Hematopoietic multipotent progenitor cell treated with erythropoietin and hydrocortisone succinate and interleukin-3 and kit ligand, for 4 days (in vitro differentiated cells): Measurements from ENCODE around the gene SEC61A2.
"Not testable (repeated sequence)": the region's sequence is repeated elsewhere in the genome, so short reads cannot be mapped to it uniquely, and the experiment has no call there.

Experiments used
- DNase-seq: peaks from one replicate; pipeline ENCODE4 v3.0.0-alpha.2; 2015

The SEC61A2 gene

DNA sequence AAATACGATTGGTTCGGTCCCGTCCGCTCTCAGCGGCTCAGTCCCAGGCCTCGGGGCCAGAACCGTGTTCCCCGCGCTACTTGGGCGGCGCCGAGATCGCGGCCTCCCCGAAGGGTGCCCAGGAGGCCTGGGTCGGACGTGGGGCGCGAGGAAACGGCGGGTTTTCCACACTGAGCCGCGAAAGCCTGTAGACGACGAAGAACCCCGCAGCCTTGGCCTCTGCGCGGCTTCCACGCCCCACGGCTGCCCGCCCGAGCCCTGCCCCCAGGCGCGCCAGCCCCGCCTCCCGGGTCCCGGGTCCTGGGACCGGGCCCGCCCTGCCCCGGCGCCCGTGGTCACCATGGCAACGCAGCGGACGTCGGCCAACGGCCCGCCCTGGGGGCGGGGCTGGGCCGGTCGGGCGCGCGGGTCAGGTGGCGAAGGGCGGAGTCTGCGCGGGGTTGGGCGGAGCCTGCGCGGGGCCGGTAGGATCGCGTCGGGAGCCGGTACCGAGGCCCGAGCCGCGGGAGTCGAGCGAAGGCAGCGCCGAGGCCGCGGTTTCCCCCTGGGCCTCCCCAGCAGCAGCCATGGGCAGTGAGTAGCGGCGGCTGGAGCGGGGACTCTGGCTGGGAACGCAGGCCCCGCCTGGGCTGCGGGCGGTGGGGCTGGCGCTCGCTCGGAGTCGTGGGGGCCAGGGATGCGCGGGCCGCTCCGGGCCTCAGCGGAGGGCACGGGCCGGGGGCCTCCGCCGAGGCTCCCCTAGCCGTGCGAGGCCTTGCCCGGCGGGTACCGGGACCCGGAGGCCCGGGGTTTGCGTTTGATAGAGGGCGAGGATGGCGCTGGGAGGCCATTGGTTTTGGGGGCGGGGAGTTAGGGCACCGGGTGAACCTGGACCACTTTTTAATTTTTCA, at the start of gene SEC61A2:
Gene SEC61A2, plus strand, starts transcription at position 456 of the 890 bp plus-strand sequence. Its CDS starts 111 bp downstream, at position 567.
- peak; percentile 97 for DNase-seq

DNA sequence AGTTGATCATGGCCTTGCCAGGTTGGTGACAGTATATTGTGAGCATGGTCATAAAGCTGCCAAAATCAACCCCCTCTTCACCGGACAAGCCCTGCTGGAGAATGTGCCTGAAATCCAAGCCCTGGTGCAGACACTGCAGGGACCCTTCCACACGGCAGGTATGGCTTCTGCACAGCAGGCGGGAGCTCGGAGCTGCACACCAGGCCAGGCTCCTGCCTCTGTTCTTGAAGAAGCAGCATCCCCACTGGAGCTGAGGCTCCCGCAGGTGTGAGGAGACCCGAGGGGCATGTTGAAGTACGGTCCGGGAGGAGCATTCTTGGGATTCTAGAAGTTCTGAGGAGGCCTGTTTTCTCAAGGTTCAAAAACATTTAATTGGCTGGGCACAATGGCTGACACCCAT, 48.0 kb upstream of the SEC61A2 start:
- no peak for DNase-seq

DNA sequence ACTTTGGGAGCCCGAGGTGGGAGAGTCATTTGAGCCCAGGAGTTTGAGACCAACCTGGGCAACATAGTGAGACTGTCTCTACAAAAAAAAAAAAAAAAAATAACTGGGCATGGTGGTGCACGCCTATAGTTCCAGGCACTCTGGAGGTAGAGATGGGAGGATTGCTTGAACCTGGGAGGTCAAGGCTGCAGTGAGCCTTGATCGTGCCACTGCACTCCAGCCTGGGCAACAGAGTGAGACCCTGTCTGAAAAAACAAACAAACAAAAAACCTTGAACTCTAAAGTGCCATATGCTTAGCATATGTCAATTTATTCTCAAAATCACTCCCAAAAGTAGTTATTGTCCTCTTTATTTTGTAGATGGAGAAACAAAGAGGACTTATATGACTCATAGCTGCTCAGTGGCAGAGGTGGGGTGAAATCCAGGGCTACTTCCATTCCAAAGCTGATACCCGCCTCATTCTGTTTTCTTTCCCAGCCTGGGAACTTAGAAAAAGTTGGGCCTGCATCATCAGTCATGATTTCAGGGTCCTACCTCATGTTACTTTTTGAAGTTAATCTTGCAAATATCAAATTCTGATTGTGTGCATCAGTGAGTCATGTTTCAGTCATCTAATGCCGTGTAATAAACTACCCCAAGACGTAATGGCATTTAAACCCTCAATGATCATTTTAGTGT, 47.5 kb upstream of the SEC61A2 start:
- no peak for DNase-seq

DNA sequence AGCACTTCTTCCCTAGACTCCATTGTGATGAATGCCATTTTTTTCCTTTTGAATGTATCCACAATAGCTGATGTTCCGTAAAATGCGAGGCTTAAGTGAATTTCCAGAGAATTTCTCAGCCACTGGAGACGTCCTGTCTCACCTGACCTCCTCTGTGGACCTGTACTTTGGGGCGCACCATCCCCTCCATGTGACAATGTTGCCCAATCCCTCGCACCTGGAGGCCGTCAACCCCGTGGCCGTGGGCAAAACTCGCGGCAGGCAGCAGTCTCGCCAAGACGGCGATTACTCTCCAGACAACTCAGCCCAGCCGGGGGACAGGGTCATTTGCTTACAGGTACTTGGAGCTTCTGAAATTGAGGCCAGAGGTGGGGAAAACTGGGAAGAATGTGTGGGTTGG, 40.6 kb upstream of the SEC61A2 start:
- DNase-seq = no peak

DNA sequence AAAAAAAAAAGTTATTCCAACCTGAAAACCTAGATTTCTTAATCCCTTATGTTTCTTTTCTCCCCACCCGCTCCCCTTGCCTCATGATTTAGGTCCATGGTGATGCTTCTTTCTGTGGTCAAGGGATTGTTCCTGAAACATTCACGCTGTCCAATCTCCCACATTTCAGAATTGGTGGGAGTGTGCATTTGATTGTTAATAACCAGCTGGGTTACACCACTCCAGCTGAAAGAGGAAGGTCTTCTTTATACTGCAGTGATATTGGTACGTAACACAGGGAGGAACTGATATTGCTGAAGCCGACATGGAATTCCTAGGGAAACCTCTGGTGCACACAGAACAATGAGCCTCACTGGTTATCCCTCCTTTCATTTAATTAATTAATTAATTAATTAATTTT, 38.1 kb upstream of the SEC61A2 start:
- no peak for DNase-seq

DNA sequence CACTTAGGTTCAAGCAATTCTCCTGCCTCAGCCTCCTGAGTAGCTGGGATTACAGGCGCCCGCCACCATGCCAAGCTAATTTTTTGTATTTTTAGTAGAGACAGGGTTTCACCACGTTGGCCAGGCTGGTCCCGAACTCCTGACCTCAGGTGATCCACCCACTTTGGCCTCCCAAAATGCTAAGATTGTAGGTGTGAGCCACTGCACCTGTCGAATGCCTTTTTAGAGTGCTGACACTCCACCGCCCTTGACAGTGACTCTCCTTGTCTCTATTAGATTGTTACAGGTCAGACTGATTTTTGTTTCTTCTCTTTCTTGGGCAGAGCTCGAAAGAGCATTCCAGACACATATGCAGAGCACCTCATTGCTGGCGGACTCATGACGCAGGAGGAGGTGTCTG, 32.1 kb upstream of the SEC61A2 start:
- DNase-seq = not testable (repeated sequence)

DNA sequence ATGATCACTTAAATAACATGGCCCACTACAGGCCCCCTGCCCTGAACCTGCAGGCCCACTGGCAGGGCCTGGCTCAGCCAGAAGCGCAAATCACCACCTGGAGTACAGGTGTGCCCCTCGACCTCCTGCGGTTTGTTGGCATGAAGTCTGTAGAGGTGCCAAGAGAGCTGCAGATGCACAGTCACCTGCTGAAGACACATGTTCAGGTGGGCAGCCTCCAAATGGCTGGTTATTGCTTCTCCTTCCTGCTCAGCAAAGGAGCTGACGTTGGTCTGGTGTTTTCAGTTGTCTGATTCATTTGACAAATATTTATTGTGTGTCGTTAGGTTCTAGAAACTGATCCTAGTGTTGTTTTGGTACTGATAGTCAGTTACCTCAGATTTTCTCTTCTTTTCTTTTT, 31.7 kb upstream of the SEC61A2 start:
- DNase-seq = no peak

DNA sequence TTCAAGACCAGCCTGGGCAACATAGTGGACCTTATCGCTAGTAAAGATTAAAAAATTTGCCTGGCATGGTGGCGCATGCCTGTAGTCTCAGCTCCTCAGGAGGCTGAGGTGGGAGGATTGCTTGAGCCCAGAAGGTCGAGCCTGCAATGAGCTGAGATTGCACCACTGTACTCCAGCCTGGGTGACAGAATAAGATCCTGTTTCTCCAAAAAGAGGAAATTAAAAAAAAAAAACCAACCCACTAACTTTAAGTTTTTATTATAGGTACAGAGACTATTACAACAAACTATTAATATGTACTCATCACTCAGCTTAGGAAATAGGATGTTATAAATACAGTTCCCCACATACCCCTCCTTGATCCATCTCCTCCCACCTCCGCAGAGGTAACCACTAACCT, 30.5 kb upstream of the SEC61A2 start:
- no peak for DNase-seq

DNA sequence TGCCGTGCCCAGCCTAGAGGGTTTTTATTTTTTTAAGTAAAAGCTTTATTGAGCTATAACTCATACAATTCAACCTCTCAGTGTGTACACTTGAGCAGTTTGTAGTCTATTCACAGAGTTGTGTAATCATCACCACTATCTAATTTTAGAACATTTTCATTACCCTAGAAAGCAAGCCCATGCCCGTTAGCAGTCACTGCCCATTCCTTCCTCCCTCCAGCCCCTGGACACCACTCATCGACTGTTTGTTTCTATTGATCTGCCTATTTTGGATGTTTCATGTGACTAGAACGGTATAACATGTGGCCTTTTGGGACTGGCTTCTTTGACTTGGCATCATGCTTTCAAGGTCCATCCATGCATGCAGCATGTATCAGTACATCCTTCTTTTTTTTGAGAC, 25.7 kb upstream of the SEC61A2 start:
- DNase-seq = no peak

DNA sequence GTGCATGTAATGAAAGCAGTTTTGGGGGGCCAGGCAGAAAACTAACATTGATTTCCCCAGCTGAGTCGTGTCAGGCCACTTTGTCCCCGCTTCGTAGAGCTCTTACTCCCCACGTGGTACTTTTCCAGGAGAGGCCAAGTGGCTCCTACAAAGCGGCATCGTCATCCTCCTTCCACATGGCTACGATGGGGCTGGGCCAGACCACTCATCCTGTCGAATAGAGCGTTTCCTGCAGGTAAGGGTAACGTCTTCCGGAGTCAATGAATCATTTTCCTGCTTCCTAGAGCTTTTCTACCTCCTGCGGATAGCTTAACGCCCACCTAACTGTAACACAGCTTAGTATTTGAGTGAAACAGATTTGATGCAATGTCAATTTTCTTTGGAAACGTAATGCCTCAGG, 21.7 kb upstream of the SEC61A2 start:
- no peak for DNase-seq

DNA sequence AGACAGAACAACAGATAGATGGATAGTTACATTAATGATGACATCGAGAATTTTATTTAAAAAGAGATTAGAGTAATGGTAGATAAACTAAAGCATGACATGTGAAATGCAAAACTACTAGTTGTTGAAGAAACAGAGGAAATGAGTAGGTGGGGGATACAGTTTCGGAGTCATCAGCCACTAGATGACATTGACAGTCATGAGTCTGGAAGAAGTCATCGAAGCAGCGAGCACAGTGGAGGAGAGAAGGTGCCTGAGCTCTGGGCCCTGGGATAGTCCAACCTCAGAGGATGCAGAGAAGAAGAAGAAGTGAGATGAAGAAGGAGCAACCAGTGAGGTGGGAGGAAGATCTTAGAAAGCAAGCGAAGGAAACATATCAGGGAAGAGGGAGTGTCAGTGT, 20.2 kb upstream of the SEC61A2 start:
- no peak for DNase-seq

DNA sequence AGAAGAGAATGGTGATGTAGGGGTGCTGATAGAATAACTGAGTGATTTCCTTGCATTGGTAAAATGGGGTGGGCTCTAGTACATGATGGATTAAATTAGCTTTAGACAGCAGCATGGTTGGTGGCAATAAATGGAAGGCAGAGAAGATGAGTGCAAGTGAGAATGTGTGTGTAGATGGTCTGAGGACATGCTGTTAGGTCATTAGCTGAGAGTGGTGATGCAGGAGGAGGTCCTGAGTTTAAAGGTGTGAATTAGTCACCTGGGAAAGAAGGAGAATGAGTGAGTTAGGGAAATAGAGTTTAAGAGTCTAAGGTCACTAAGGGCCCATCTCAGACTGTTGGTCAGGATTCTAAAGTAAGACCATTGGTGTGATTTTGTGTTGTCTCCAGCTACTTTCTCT, 17.9 kb upstream of the SEC61A2 start:
- no peak for DNase-seq

DNA sequence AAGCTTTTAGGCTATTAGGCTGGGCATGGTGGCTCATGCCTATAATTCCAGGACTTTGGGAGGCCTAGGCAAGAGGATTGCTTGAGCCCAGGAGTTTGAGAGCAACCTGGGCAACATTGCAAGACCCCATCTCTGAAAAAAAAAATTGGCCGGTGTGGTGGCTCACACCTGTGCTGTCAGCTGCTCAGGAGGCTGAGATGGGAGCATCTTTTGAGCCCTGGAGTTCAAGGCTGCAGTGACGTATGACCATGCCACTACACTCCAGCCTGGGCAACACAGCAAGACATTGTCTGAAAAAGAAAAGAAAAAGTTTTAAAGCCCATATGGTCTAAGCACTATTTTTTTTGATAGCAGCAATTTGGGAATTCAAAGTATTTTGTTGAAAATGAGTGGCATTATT, 15.8 kb upstream of the SEC61A2 start:
- DNase-seq = no peak

DNA sequence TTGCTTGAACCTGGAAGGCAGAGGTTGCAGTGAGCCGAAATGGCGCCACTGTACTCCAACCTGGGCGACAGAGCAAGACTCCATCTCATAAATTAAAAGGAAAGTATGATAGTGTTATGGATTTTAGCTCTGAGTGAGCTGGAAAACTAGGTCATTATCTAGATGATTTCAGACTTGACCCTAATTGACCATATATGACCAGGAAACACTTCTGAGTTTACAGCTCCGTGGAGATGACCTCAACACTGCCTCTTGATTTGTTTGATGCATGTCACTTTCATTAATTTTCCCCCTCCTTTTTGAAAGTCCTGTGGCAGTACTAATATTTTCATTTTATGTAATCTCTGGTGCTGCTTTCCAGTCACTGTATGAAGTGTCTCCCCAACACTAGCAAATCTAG, 7.8 kb upstream of the SEC61A2 start:
- DNase-seq = no peak

DNA sequence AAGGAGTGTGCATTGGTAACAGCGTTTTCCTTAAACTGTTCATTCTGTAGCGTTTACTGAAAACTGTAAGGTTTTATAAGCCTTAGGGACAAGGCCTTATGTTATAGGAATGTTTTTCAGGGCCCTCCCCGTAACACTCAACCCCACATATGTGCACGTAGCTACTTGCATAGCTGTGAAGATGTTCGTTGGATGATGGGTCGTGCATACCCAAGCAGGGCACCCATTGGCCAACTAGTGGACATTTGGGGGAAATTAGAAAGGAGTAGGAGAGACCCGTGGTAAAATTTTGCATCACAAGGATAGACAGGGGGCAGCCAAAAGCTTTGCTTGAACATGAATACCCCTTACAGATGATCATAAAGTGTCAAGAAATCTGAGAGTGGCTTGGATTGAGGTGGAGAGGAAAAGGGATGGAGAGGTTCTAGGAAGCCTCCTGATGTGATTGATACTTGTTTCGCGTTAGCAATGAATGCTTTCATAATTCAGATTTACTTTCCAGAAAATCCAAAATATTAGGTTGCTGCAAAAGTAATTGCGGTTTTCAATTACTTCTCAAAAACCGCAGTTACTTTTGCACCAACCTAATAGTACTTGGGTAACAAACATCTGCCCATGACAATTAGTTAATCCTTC, 878 bp downstream of the SEC61A2 start:
- peak; percentile 93 for DNase-seq

DNA sequence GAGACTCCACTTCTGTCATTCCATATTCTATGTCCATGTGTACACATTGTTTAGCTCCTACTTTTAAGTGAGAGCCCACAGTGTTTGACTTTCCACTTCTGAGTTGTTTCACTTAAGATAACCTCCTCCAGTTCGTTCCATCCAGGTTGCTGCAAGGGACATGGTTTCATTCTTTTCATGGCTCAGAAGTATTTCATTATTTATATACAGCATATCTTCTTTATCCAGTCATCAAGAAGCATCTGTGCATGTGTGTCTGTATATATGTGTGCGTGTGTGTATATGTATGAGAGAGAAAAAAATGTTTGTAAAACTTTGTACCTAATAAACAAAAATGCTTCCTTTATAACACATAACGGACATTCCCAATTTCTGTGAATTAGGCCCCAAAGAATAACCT, 6.2 kb downstream of the SEC61A2 start:
- DNase-seq = no peak

DNA sequence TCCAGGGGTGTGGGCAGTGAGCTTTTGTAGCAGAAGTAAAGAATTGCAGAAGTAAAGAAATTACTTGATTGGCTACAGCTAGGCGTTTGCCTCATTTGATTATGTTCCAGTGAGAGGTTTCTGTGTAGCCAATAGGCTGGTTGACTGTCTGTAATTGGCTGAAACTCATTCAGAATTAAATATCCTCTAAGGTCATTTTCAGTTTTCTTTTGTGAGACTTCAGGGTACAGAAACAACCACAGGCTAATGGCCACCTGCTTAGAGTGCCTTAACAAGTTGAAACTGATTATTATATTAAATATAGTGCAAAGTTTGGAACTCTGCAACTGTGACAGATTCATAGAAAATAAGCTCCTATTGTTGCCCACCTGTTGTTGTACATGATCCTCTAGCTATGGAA, 10.6 kb downstream of the SEC61A2 start:
- no peak for DNase-seq

DNA sequence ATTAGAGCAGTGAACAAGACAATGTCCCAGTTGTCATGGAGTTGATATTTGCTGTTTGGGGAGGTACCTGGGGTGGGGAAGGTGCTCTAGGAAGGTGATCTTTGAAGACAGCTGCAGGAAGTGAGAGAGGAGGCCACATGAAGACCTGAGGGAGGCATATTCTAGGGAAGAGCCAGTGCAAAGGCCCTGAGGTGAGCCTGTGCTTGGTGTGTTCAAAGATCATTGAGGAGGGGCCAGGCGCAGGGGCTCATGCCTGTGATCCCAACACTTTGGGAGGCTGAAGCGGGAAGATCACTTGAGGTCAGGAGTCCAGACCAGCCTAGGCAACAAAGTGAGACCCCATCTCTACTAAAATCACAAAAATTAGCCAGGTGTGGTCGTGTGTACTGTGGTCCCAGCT, 15.1 kb downstream of the SEC61A2 start:
- no peak for DNase-seq

DNA sequence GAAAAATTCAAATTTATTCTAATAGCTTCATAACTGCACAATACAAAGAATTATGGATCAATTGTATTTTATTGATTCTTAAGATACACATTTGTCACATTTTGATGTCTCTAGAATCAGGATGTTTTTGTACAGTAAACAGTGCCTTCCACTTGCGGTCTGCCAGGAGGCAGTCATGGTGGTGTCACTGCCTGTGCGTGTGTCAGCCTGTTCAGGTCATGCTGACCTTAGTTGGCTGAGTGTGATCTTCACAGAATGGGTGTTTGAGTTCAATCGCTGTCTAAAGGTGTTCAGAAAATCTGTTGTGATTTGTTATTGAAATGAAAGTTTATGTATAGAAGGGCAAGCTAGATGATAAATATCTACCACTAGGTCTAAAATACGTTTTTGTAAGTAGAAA, 20.7 kb downstream of the SEC61A2 start:
- no peak for DNase-seq

DNA sequence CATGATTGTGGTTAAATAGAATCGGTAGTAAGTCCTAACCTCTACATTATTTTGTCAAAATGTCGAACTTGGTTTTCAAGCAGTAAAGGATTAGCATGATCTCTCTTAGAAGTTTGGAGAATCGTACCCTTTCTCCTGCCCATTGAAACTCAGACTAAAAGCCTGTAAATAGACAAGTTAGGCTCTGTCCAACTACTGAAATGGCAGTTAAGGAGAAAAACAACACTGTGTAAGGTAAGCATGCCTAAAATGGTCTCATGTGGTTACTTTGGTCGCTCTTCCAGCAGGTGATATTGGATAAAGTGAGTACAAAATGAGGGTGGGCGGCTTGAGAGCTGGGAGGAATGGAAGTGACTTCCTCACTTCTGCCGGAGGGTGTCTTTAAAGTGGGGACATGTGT, 25.0 kb downstream of the SEC61A2 start:
- no peak for DNase-seq

DNA sequence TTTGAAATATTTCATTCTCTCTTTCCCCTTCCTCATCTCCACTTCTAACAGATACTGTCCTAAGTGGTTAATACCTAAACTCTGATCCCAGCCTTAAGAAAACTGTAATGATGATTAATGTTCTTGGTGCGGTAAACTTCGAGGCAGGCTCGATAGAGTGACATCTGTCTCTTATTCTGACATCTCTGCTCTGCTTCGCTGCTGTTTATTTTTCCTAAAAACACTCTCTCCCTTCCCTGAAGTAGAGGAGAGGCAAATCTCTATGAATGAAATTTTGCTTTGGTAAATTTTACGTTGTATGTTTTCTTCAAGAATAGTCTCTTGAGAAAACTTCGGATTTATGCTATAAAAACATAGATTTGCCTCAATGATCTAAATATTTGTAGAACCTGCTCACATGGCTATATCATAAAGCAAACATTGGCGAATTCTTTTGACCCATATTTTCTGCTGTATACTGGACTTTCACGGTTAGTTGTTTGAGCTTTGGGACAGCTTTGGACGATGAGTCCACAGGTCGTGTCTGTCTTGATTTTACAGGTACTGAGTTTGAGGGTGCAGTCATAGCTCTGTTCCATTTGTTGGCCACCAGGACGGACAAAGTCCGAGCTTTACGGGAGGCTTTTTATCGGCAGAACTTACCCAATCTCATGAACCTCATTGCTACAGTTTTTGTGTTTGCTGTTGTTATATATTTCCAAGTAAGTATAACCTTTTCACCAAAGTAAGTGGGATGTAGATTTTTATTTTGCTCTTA, 27.1 kb downstream of the SEC61A2 start:
- DNase-seq = no peak

DNA sequence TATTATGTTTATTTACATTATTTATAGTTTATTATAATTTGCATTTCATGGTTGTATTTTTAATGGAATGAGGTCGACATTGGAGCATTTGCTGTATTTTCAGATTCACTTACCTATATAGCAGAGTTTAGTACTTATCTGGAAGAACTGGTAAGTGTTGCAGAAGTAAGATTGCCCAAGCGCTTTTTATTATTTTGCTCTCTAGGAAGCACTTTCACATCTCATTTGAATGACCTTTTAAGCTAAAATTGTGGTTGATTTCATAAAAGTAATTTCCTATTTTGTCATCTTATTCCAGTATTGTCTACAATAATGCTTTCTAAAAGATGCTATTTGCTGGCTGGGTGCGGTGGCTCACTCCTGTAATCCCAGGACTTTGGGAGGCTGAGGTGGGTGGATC, 28.6 kb downstream of the SEC61A2 start:
- peak; percentile 35 for DNase-seq

DNA sequence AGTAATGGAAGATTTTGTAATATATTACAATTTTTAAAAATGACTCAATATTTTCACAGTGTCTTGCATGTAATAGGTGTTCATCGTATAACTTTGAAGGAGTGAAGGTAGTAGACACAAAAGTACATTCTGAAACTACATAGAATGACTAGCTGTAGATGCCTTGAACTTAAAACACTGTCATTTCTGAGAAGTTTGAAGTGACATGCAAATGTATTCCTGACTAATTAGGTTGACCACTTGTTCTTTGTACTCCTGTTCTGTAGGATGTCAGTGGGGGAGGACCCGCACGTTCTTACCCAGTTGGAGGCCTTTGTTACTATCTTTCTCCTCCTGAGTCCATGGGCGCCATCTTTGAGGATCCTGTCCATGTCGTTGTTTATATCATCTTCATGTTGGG, 31.2 kb downstream of the SEC61A2 start:
- DNase-seq = no peak
